Activated B cell treated with CpG ODN at 0.5 μM for 24 hours (primary cell): Measurements from ENCODE around the gene SCGB1D1. TPM values are rescaled to one million over a fixed set of nuclear protein-coding genes. Genes with fewer than 3 reads are reported as not detected.

Experiments
- ATAC-seq: fragments of 200-7000 bp; cut with Tn5 transposase; one replicate; pipeline ENCODE4 v1.10.0; 2021; ENCODE audit warnings: low read depth, mild to moderate bottlenecking, moderate library complexity
- CTCF ChIA-PET: fragments of 350-600 bp; sonication (Branson Sonifier 250); formaldehyde crosslinking; loops from one replicate; lab custom pipeline; 2021; ENCODE audit warnings: antibody characterized with exemption; lab: Charles Lee
- POLR2A ChIA-PET: fragments of 350-600 bp; sonication (Branson Sonifier 250); formaldehyde crosslinking; loops from one replicate; lab custom pipeline; 2021; ENCODE audit warnings: antibody characterized with exemption; lab: Charles Lee
- DNase-seq: peaks from one replicate; pipeline ENCODE4 v3.0.0; 2022
- H3K27ac Mint-ChIP-seq: one replicate; pipeline ENCODE4 v1.8.0; 2020; ENCODE audit warnings: mixed read lengths
- H3K27me3 Mint-ChIP-seq: one replicate; pipeline ENCODE4 v1.8.0; 2021; ENCODE audit warnings: mixed read lengths
- H3K36me3 Mint-ChIP-seq: one replicate; pipeline ENCODE4 v1.8.0; 2021; ENCODE audit warnings: low read depth, mixed read lengths
- H3K4me1 Mint-ChIP-seq: one replicate; pipeline ENCODE4 v1.8.0; 2021; ENCODE audit warnings: mixed read lengths
- H3K4me3 Mint-ChIP-seq: one replicate; pipeline ENCODE4 v1.8.0; 2020; ENCODE audit warnings: mild to moderate bottlenecking, mixed read lengths
- H3K9me3 Mint-ChIP-seq: one replicate; pipeline ENCODE4 v1.8.0; 2020; ENCODE audit warnings: mixed read lengths
- CTCF ChIP-seq: fragments of 200-600 bp; IDR thresholded peaks from one replicate; pipeline ENCODE4 v1.8.0; 2022; ENCODE audit warnings: antibody characterized with exemption, mild to moderate bottlenecking
- intact Hi-C: fragments of 100-400 bp; cut with micrococcal nuclease; formaldehyde crosslinking; loops from one replicate; pipeline ENCODE4 v1.15.1; 2024
- total RNA-seq: library from RNA; stranded (reverse); gene quantifications from 2 replicates; pipeline ENCODE4 v1.2.3, GENCODE V29; 2022

SCGB1D1 gene
- total RNA-seq, 1 donor from 2014 or later, result not detected

- Mint-ChIP-seq H3K4me3 (no peak overlapping the region), H3K27me3 (no peaks in the 10 kb centered on the region), H3K27ac (no peak overlapping the region), H3K4me1 (no peaks in the 10 kb centered on the region), H3K36me3 (peaks cover 76% of the 10 kb centered on the region), H3K9me3 (no peaks in the 10 kb centered on the region)
- ChIA-PET POLR2A (no interaction called here), CTCF (no interaction called here)
- ATAC-seq, result no peak
- TF ChIP-seq CTCF, result no peak
- DNase-seq, result no peak
- intact Hi-C loops, result no loop called here
Observed at GRCh38 chr11:62143727-62144126, 46.3 kb upstream of the SCGB1D1 start.

- Mint-ChIP-seq H3K4me3 (no peak overlapping the region), H3K27me3 (no peaks in the 10 kb centered on the region), H3K9me3 (no peaks in the 10 kb centered on the region), H3K4me1 (no peaks in the 10 kb centered on the region), H3K36me3 (peaks cover 76% of the 10 kb centered on the region), H3K27ac (no peak overlapping the region)
- TF ChIP-seq CTCF, result no peak
- CTCF ChIA-PET, result no interaction called here
- POLR2A ChIA-PET, result no interaction called here
- intact Hi-C loops, result no loop called here
- no peak for ATAC-seq
- DNase-seq, result no peak
Observed at GRCh38 chr11:62144641-62145255, 45.3 kb upstream of the SCGB1D1 start.

GRCh38 chr11:62145261-62145871 lies 44.6 kb upstream of the SCGB1D1 start:
- no peak for ATAC-seq
- intact Hi-C loops, result no loop called here
- TF ChIP-seq CTCF, result no peak
- no peaks in the 10 kb centered on the region for H3K9me3 Mint-ChIP-seq
- H3K4me1 Mint-ChIP-seq, result no peaks in the 10 kb centered on the region
- H3K27ac Mint-ChIP-seq, result no peak overlapping the region
- no peak overlapping the region for H3K4me3 Mint-ChIP-seq
- no peak for DNase-seq
- H3K36me3 Mint-ChIP-seq, result peaks cover 77% of the 10 kb centered on the region
- no peaks in the 10 kb centered on the region for H3K27me3 Mint-ChIP-seq
- ChIA-PET POLR2A (no interaction called here), CTCF (no interaction called here)

- DNase-seq (no peak), ATAC-seq (no peak)
- no peaks in the 10 kb centered on the region for H3K4me1 Mint-ChIP-seq
- no peaks in the 10 kb centered on the region for H3K27me3 Mint-ChIP-seq
- H3K27ac Mint-ChIP-seq, result no peak overlapping the region
- ChIA-PET CTCF (no interaction called here), POLR2A (no interaction called here)
- TF ChIP-seq CTCF, result no peak
- no peaks in the 10 kb centered on the region for H3K9me3 Mint-ChIP-seq
- H3K4me3 Mint-ChIP-seq, result no peak overlapping the region
- intact Hi-C loops, result no loop called here
- H3K36me3 Mint-ChIP-seq, result peaks cover 81% of the 10 kb centered on the region
Observed at GRCh38 chr11:62146476-62147200, 43.4 kb upstream of the SCGB1D1 start.

GRCh38 chr11:62147545-62147944 lies 42.5 kb upstream of the SCGB1D1 start:
- Mint-ChIP-seq H3K36me3 (peaks cover 82% of the 10 kb centered on the region), H3K4me1 (no peaks in the 10 kb centered on the region), H3K9me3 (no peaks in the 10 kb centered on the region), H3K4me3 (no peak overlapping the region), H3K27ac (no peak overlapping the region), H3K27me3 (no peaks in the 10 kb centered on the region)
- DNase-seq (no peak), ATAC-seq (no peak)
- POLR2A ChIA-PET, result no interaction called here
- no peak for TF ChIP-seq CTCF
- intact Hi-C loops, result no loop called here
- CTCF ChIA-PET, result no interaction called here
